Measurements from ENCODE around the gene NABP1.

- no peak for TF ChIP-seq CTCF (IDR thresholded peaks at IDR 0.05; ENCODE audit: poor library complexity, severe bottlenecking)
- no peak for TF ChIP-seq EZH2 (IDR thresholded peaks at IDR 0.05; ENCODE audit: borderline replicate concordance, insufficient read depth, low read length, poor library complexity, severe bottlenecking)
Measured at GRCh38 chr2:191656792-191657191, 21.1 kb upstream of the NABP1 start.

Data from neural cell (in vitro differentiated cells).